Adrenal gland (tissue), 12 donors: ENCODE data around the gene RBM26. TPM values are rescaled to one million over a fixed set of nuclear protein-coding genes. Genes with fewer than 3 reads are reported as not detected.

ENCODE experiments used
- DNase-seq, 7 donors: peaks; one replicate each; pipeline ENCODE4 v3.0.0-alpha.2; 2019 to 2020
- H3K27ac ChIP-seq, 5 donors: fragments of 200-600 bp; sonication (generic) in 4 of 5; 1 replicate in 3 of 5; 2 replicates in 2 of 5; pipeline versions ENCODE4 v1.5.1 to v1.8.0; 2016 to 2020; ENCODE audit warnings: mild to moderate bottlenecking in 1 of 5
- H3K27me3 ChIP-seq: fragments of 200-600 bp; 2 replicates; pipeline ENCODE4 v1.8.0; 2021
- H3K36me3 ChIP-seq, 2 donors: fragments of 200-600 bp; replicated peaks in 1 of 2; 1 replicate in 1 of 2; 2 replicates in 1 of 2; pipeline versions ENCODE4 v1.5.1 to v1.8.0; 2018 to 2022
- H3K4me1 ChIP-seq, 2 donors: fragments of 200-600 bp; replicated peaks in 1 of 2; 1 replicate in 1 of 2; 2 replicates in 1 of 2; pipeline versions ENCODE4 v1.5.1 to v1.8.0; 2018 to 2021
- H3K4me3 ChIP-seq, 4 donors: fragments of 200-600 bp; sonication (generic) in 3 of 4; one replicate each; pipeline ENCODE4 v1.5.1; 2016 to 2018
- H3K9me3 ChIP-seq, 3 donors: fragments of 200-600 bp; sonication (generic) in 1 of 3; replicated peaks in 1 of 3; 1 replicate in 2 of 3; 2 replicates in 1 of 3; pipeline versions ENCODE4 v1.5.1 to v1.8.0; 2016 to 2021
- POLR2A ChIP-seq, 2 donors: fragments of 450-650 bp; IDR thresholded peaks; one replicate each; pipeline ENCODE4 v1.6.1; 2017; ENCODE audit warnings: antibody characterized with exemption in 2 of 2, mild to moderate bottlenecking in 2 of 2, moderate library complexity in 1 of 2
- WGBS, 4 donors: extraction: QIAGEN DNeasy Blood & Tissue Kit in 2 of 4; methylation state at CpG; one replicate each; pipeline versions ENCODE4 v1.1.5 to v1.1.7; 2013 to 2017; 5-methylcytosine and 5-hydroxymethylcytosine counted together
- intact Hi-C, 2 donors: fragments of 100-400 bp; cut with DNase I; formaldehyde crosslinking; loops; one replicate each; pipeline versions ENCODE4 v1.14.1 to v1.15.0; 2022 to 2023
- polyA plus RNA-seq, 3 donors: library from polyadenylated mRNA; stranded (reverse); fragments of 200-250 nt in 2 of 3; fragments of 350-450 nt in 1 of 3; fragmentation: Illumina TruSeq in 1 of 3; extraction: RNeasy Lipid Tissue Mini Kit (QIAGEN cat#74804) in 1 of 3; gene quantifications; one replicate each; pipeline ENCODE4 v1.2.3, GENCODE V29; 2013 to 2014
- total RNA-seq, 9 donors: library from RNA; depleted of rRNA in 4 of 9; stranded (reverse); fragments of >200 nt in 4 of 9; fragments of 120-200 nt in 1 of 9; fragmentation: NEBNext Ultra II Directional in 1 of 9; extraction: Animal tissue kit (Norgen Biotek cat#: 25700) in 1 of 9; gene quantifications; one replicate each; pipeline versions ENCODE4 v1.1.0 to v1.2.4, GENCODE V29; 2013 to 2023
- TF ChIP-seq, protein P1 (sequence below), 6 experiments: fragments of 450-650 bp in 4 of 6; fragments of 200-600 bp in 2 of 6; sonication (generic) in 1 of 6; IDR thresholded peaks; 1 replicate in 5 of 6; 2 replicates in 1 of 6; pipeline versions ENCODE4 v1.5.1 to v1.8.0; 2016 to 2021; ENCODE audit warnings: antibody characterized with exemption in 6 of 6, mild to moderate bottlenecking in 2 of 6, moderate library complexity in 1 of 6
- donor health status: healthy with polysubstance abuse.
- donor health status: Bipolar disorder and iron deficiency.
- donor health status: DM: yes; HTN: yes; CAD: no.
- donor health status: DM: no; HTN: no; CAD: no.
- donor health status: DM: no; HTN: no; CAD: no.
- donor health status: DM: yes; HTN: yes; CAD: no.

The RBM26 gene
- total and polyA plus RNA-seq, 12 donors: 18.7 to 62.5 (median 39.7) TPM

DNA sequence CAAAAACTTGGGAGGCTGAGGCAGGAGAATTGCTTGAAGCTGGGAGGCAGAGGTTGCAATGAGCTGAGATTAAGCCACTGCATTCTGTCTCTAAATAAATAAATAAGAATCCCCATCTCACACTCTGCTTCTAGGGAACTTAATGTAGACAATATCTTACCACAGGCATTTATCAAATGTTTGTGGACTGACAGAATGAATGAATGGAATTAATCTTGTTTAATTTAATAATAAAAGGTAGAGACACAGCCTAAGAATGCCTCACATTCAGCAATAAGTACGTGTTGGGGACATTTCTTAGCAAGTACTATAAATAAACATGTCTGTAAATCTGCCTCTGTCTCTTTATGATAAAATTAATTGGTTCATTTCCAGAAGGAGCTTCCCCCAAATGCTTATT is 36.2 kb upstream of the RBM26 start:
- Histone ChIP-seq H3K4me3 (no peak overlapping the region), H3K27me3 (no peaks in the 10 kb centered on the region), H3K27ac (no peak overlapping the region), H3K9me3 (no peaks in the 10 kb centered on the region), H3K36me3 (no peaks in the 10 kb centered on the region), H3K4me1 (no peaks in the 10 kb centered on the region)
- WGBS, 4 donors: 54 to 76% (median 75%) methylated on average over 1 of the region's 1 CpG
- intact Hi-C loops: no loop called here
- TF ChIP-seq, protein P1, sequence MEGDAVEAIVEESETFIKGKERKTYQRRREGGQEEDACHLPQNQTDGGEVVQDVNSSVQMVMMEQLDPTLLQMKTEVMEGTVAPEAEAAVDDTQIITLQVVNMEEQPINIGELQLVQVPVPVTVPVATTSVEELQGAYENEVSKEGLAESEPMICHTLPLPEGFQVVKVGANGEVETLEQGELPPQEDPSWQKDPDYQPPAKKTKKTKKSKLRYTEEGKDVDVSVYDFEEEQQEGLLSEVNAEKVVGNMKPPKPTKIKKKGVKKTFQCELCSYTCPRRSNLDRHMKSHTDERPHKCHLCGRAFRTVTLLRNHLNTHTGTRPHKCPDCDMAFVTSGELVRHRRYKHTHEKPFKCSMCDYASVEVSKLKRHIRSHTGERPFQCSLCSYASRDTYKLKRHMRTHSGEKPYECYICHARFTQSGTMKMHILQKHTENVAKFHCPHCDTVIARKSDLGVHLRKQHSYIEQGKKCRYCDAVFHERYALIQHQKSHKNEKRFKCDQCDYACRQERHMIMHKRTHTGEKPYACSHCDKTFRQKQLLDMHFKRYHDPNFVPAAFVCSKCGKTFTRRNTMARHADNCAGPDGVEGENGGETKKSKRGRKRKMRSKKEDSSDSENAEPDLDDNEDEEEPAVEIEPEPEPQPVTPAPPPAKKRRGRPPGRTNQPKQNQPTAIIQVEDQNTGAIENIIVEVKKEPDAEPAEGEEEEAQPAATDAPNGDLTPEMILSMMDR (IDR thresholded peaks at IDR 0.05): no peak
- no peak for TF ChIP-seq POLR2A (IDR thresholded peaks at IDR 0.05)
- no peak for DNase-seq

DNA sequence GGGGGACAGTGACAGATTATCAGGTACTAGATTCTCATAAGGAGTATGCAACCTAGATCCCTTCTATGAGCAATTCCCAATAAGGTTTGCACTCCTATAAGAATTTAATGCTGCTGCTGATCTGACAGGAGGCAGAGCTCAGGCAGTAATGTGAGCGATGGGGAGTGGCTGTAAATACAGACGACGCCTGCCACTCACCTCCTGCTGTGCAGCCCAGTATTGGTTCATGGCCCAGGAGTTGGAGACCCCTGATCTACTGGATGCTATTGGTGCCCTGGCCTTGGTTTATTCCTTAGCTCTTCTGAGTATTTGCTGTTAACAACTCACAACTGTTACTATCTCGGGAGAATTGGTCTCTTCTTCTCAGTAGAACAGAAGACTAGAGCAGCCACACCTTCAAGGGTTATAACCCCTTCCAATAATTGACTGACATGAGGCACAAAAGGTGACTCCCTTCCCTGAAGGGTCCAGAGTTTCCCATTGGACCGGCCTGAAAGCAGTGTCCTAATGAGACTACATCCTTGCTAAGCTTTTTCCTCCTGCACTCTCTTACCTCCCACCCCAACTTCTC is 35.0 kb upstream of the RBM26 start:
- no peak overlapping the region for H3K27ac ChIP-seq
- no peak for DNase-seq
- H3K36me3 ChIP-seq: no peaks in the 10 kb centered on the region
- no peaks in the 10 kb centered on the region for H3K9me3 ChIP-seq
- intact Hi-C loops: no loop called here
- H3K27me3 ChIP-seq: no peaks in the 10 kb centered on the region
- TF ChIP-seq POLR2A (IDR thresholded peaks at IDR 0.05): no peak
- TF ChIP-seq, protein P1 (IDR thresholded peaks at IDR 0.05): no peak
- H3K4me3 ChIP-seq: no peak overlapping the region
- 74 to 87% (median 86%) methylated on average over 5 of the region's 5 CpGs for WGBS, 4 donors
- H3K4me1 ChIP-seq: no peaks in the 10 kb centered on the region

DNA sequence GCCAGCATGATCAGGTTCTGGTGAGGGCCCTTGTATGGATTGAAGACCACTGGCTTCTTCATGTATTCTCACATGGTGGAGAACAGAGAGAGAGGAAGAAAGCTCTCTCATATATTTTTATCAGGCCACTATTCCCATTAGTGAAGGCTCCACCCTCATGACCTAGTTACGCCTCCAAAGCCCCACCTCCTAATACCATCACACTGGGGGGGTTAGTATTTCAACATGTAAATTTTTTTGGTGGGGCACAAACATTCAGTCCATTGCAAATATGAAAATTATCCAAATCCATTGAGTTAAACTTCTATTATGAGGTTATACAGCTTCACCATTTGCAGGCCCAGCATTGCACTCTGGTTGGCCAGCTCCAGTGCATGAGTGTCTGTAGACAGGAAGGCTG is 33.2 kb upstream of the RBM26 start:
- DNase-seq: no peak
- peaks cover 0 to 2% of the 10 kb centered on the region in 2 donors for H3K4me1 ChIP-seq
- no peaks in the 10 kb centered on the region for H3K9me3 ChIP-seq
- intact Hi-C loops: loop anchor here in 1 of 2 donors (10.0 kb wide), 1 partner anchor 96 kb away; no protein-coding TSS in a partner anchor
- no peaks in the 10 kb centered on the region for H3K36me3 ChIP-seq
- H3K27ac ChIP-seq: no peak overlapping the region
- TF ChIP-seq, protein P1 (IDR thresholded peaks at IDR 0.05): no peak
- TF ChIP-seq POLR2A (IDR thresholded peaks at IDR 0.05): no peak
- WGBS, 4 donors: 73 to 89% (median 84%) methylated on average over 1 of the region's 1 CpG
- no peak overlapping the region for H3K4me3 ChIP-seq
- no peaks in the 10 kb centered on the region for H3K27me3 ChIP-seq

DNA sequence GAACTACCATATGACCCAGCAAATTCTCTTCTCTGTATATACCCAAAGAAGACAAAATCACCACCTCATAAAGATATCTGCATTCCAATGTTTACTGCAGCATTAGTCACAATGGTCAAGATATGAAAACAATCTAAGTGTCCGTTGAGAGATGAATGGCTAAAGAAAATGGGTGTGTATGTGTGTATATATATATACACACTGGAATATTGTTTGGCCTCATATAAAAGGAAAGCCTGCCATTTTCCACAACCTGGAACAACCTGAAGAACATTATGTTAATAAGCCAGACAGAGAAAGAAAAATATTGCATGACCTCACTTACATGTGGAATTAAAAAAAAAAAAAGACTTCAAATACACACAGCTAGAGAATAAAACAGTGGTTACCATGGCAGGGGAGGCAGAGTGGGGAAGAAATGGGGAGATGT is 29.5 kb upstream of the RBM26 start:
- Histone ChIP-seq H3K4me1 (peaks cover 0 to 7% of the 10 kb centered on the region in 2 donors), H3K27me3 (no peaks in the 10 kb centered on the region), H3K4me3 (no peak overlapping the region), H3K9me3 (no peaks in the 10 kb centered on the region), H3K36me3 (no peaks in the 10 kb centered on the region), H3K27ac (no peak overlapping the region)
- intact Hi-C loops: loop anchor here in 1 of 2 donors (10.0 kb wide), 1 partner anchor 99 kb away; no protein-coding TSS in a partner anchor
- TF ChIP-seq, protein P1 (IDR thresholded peaks at IDR 0.05): no peak
- TF ChIP-seq POLR2A (IDR thresholded peaks at IDR 0.05): no peak
- no peak for DNase-seq
- WGBS, 4 donors: 68 to 80% (median 79%) methylated on average over 1 of the region's 1 CpG
